ENCODE data around the gene CDH9.

The CDH9 gene

DNA sequence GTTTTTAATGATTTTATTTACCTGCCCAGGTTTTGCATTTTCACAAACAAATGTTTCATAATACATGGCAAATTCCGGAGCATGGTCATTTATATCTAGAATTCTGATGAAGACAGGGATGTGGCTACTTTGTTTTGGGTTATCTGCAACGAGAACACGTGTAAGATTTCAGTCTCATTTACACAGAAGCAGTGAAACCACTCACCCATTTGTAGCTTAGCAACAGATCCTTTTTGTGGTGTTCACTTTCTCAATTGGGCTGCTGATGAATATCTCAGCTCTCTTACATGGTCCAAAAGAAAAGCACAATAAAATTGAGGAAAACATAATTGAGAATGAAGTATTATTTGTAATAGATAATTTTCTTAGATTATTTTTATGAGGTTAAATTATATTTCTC is 148.6 kb downstream of the CDH9 start:
- DNase-seq (ENCODE audit: extremely low spot score): peak; percentile 6
- ChIA-PET POLR2A (no interaction called here), CTCF (no interaction called here)
- TF ChIP-seq ELF4 (IDR thresholded peaks at IDR 0.05): no peak
- TF ChIP-seq NFRKB (IDR thresholded peaks at IDR 0.05): no peak
- no peak for TF ChIP-seq LEF1 (IDR thresholded peaks at IDR 0.05; ENCODE audit: borderline replicate concordance)
- TF ChIP-seq SP1 (IDR thresholded peaks at IDR 0.05): no peak
- no peak for TF ChIP-seq HDGF (IDR thresholded peaks at IDR 0.05; ENCODE audit: borderline replicate concordance)
- no peak for TF ChIP-seq TARDBP (IDR thresholded peaks at IDR 0.05)
- TF ChIP-seq SUZ12 (IDR thresholded peaks at IDR 0.05): no peak
- TF ChIP-seq FOXK2 (IDR thresholded peaks at IDR 0.05): no peak
- no peak for TF ChIP-seq L3MBTL2 (conservative IDR thresholded peaks at IDR 0.05)
- no peak for TF ChIP-seq BHLHE40 (IDR thresholded peaks at IDR 0.05; ENCODE audit: borderline replicate concordance)
- no peak for TF ChIP-seq FOXM1 (IDR thresholded peaks at IDR 0.05; ENCODE audit: borderline replicate concordance)
- no peak for TF ChIP-seq ARNT (IDR thresholded peaks at IDR 0.05)

DNA sequence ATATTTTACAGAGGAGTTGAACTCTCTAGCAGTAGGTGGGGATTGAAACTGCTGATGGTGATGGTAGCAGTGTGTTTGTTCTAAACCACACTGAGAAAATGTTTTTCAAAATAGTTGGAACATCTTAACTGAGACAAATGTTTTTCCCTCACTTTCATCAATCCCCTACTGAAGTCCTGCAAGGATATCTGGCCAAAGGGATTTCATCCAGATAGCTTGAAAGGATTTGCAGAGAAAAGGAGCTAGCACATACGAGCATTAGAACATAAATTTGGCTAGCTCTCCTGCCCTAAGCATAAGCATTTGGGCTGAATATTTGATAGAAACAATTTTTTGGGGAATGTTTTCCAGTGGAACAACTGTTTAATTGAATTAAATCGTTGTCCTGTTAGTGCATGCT is 153.9 kb downstream of the CDH9 start:
- no peak for DNase-seq (ENCODE audit: extremely low spot score)
- ChIA-PET POLR2A (no interaction called here), CTCF (interaction anchor here (0.6 to 1.2 kb wide), 2 partner anchors 17 to 335 kb away, joined by 3 read pairs; no protein-coding TSS in a partner anchor)
- TF ChIP-seq CTBP1 (IDR thresholded peaks at IDR 0.05; ENCODE audit: borderline replicate concordance) (no peak), FOXM1 (IDR thresholded peaks at IDR 0.05; ENCODE audit: borderline replicate concordance) (no peak), SUZ12 (IDR thresholded peaks at IDR 0.05) (no peak), LEF1 (IDR thresholded peaks at IDR 0.05; ENCODE audit: borderline replicate concordance) (no peak), SP1 (IDR thresholded peaks at IDR 0.05) (no peak), HDGF (IDR thresholded peaks at IDR 0.05; ENCODE audit: borderline replicate concordance) (no peak), FOXA1 (IDR thresholded peaks at IDR 0.05) (no peak), ZNF384 (IDR thresholded peaks at IDR 0.05) (no peak), NFRKB (IDR thresholded peaks at IDR 0.05) (no peak), FOXK2 (IDR thresholded peaks at IDR 0.05) (no peak), ARNT (IDR thresholded peaks at IDR 0.05) (no peak), PKNOX1 (IDR thresholded peaks at IDR 0.05) (no peak), L3MBTL2 (conservative IDR thresholded peaks at IDR 0.05) (no peak), BHLHE40 (IDR thresholded peaks at IDR 0.05; ENCODE audit: borderline replicate concordance) (no peak), ELF4 (IDR thresholded peaks at IDR 0.05) (no peak)

DNA sequence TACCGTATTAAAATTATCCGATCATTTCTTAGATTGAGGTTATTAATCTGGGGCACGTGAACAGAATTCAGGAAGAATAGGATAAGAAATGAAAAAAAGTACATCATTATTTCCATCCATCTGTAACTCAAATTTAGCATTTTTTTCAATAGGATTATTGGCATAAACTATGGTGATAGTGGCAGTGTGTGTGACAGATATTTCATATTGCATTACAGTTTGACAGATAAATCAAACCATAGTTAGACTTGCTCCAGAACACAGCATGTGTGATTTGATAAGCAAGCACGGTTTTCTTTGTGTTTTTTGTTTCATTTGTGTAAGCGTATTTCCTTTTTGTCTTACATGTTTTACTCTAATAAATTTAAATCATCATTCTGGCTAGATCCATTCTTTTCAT is 155.0 kb downstream of the CDH9 start:
- ChIA-PET POLR2A (no interaction called here), CTCF (interaction anchor here (0.6 kb wide), 1 partner anchor 11 kb away, joined by 3 read pairs; no protein-coding TSS in a partner anchor)
- no peak for TF ChIP-seq HDGF (IDR thresholded peaks at IDR 0.05; ENCODE audit: borderline replicate concordance)
- no peak for TF ChIP-seq PKNOX1 (IDR thresholded peaks at IDR 0.05)
- TF ChIP-seq ZNF384 (IDR thresholded peaks at IDR 0.05): no peak
- no peak for TF ChIP-seq BHLHE40 (IDR thresholded peaks at IDR 0.05; ENCODE audit: borderline replicate concordance)
- DNase-seq (ENCODE audit: extremely low spot score): no peak

GRCh38 chr5:26881901-26882300 is 156.5 kb downstream of the CDH9 start:
- no peak for DNase-seq (ENCODE audit: extremely low spot score)
- CTCF ChIA-PET: no interaction called here
- no peak for TF ChIP-seq PKNOX1 (IDR thresholded peaks at IDR 0.05)
- no peak for TF ChIP-seq ZNF384 (IDR thresholded peaks at IDR 0.05)
- TF ChIP-seq FOXM1 (IDR thresholded peaks at IDR 0.05; ENCODE audit: borderline replicate concordance): no peak
- no peak for TF ChIP-seq ELF4 (IDR thresholded peaks at IDR 0.05)
- no peak for TF ChIP-seq NFRKB (IDR thresholded peaks at IDR 0.05)
- TF ChIP-seq ARNT (IDR thresholded peaks at IDR 0.05): no peak
- TF ChIP-seq L3MBTL2 (conservative IDR thresholded peaks at IDR 0.05): no peak
- POLR2A ChIA-PET: no interaction called here

DNA sequence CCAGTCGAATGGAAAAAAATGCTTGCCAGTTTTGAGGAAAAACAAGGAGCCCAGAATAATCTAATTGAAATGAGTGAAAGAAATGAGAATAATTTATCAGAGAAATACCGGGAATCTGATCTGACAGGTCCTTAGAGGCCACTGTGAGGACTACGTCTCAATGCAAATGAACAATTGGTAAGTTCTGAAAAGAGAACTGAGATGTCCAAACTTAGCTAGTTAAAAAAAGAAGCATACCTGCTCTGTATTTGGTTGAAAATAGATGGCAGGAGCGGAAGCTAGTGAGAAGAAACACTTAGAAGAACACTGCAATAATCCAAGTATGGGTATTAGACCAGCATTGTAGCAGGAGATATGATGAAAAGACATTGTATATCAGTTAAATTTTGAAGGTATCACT is 161.2 kb downstream of the CDH9 start:
- TF ChIP-seq ARNT (IDR thresholded peaks at IDR 0.05) (no peak), TARDBP (IDR thresholded peaks at IDR 0.05) (no peak), L3MBTL2 (conservative IDR thresholded peaks at IDR 0.05) (no peak), CTBP1 (IDR thresholded peaks at IDR 0.05; ENCODE audit: borderline replicate concordance) (no peak), ZNF384 (IDR thresholded peaks at IDR 0.05) (no peak), SP1 (IDR thresholded peaks at IDR 0.05) (no peak), HDGF (IDR thresholded peaks at IDR 0.05; ENCODE audit: borderline replicate concordance) (no peak), SUZ12 (IDR thresholded peaks at IDR 0.05) (no peak), FOXM1 (IDR thresholded peaks at IDR 0.05; ENCODE audit: borderline replicate concordance) (no peak), NFRKB (IDR thresholded peaks at IDR 0.05) (no peak), ELF4 (IDR thresholded peaks at IDR 0.05) (no peak), PKNOX1 (IDR thresholded peaks at IDR 0.05) (no peak), FOXA1 (IDR thresholded peaks at IDR 0.05) (no peak), BHLHE40 (IDR thresholded peaks at IDR 0.05; ENCODE audit: borderline replicate concordance) (no peak)
- no peak for DNase-seq (ENCODE audit: extremely low spot score)
- CTCF ChIA-PET: no interaction called here
- POLR2A ChIA-PET: no interaction called here

DNA sequence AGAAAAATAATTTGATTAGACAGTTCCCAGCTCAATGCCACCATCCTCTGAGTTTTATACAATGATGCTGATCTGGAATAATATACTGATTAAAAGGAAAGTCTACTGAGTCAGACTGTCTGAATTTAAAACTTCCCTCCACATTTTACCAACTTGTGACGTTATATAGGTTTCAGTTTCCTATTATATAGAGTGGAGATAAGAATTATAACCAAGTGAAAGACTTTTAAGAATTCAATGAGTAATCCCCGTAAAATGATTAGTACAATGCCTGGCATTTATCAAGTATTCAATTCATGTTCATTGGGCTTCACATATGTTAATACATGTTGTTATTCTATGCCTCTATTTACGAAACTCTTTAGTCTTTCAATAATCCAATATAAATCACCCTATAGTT is 166.0 kb downstream of the CDH9 start:
- ChIA-PET POLR2A (no interaction called here), CTCF (no interaction called here)
- no peak for DNase-seq (ENCODE audit: extremely low spot score)
- TF ChIP-seq HDGF (IDR thresholded peaks at IDR 0.05; ENCODE audit: borderline replicate concordance): no peak
- no peak for TF ChIP-seq NFRKB (IDR thresholded peaks at IDR 0.05)
- no peak for TF ChIP-seq ELF4 (IDR thresholded peaks at IDR 0.05)
- TF ChIP-seq L3MBTL2 (conservative IDR thresholded peaks at IDR 0.05): no peak
- TF ChIP-seq LEF1 (IDR thresholded peaks at IDR 0.05; ENCODE audit: borderline replicate concordance): no peak
- no peak for TF ChIP-seq SUZ12 (IDR thresholded peaks at IDR 0.05)
- TF ChIP-seq SP1 (IDR thresholded peaks at IDR 0.05): no peak
- TF ChIP-seq ARNT (IDR thresholded peaks at IDR 0.05): no peak

Data from HEK293T (cell line).